Measurements from ENCODE around the gene TMEM95.

The TMEM95 gene

GRCh38 chr17:7355053-7355452 lies at the start of gene TMEM95:
TSS of gene TMEM95 (plus strand) at chr17:7355156. CDS start at chr17:7355205, 49 bp downstream.
- DNase-seq (ENCODE audit: low read depth in 2 of 2), result no peak

GRCh38 chr17:7306911-7307685 lies 47.9 kb upstream of the TMEM95 start, which contains the start of gene EIF5A:
TSS of gene EIF5A (plus strand) at chr17:7307628. CDS start at chr17:7309636, 2,008 bp downstream.
- DNase-seq (ENCODE audit: low read depth in 2 of 2), result peak; percentile 100

- DNase-seq (ENCODE audit: low read depth in 2 of 2), result peak in 1 of 2 experiments; percentile 30
These were observed 47.0 kb upstream of the TMEM95 start for GRCh38 chr17:7307686-7308624.

GRCh38 chr17:7308625-7309433 lies 46.1 kb upstream of the TMEM95 start:
- peak; percentile 68 to 77 for DNase-seq (ENCODE audit: low read depth in 2 of 2)

- no peak for DNase-seq (ENCODE audit: low read depth in 2 of 2)
These were observed 45.3 kb upstream of the TMEM95 start for GRCh38 chr17:7309628-7310027.

GRCh38 chr17:7311110-7311705 lies 43.7 kb upstream of the TMEM95 start:
- no peak for DNase-seq (ENCODE audit: low read depth in 2 of 2)

GRCh38 chr17:7312432-7313087 lies 42.4 kb upstream of the TMEM95 start:
- no peak for DNase-seq (ENCODE audit: low read depth in 2 of 2)

- DNase-seq (ENCODE audit: low read depth in 2 of 2), result no peak
These were observed 41.7 kb upstream of the TMEM95 start for GRCh38 chr17:7313088-7313889.

GRCh38 chr17:7313890-7314718 lies 40.9 kb upstream of the TMEM95 start:
- no peak for DNase-seq (ENCODE audit: low read depth in 2 of 2)

- peak; percentile 87 to 91 for DNase-seq (ENCODE audit: low read depth in 2 of 2)
These were observed 40.0 kb upstream of the TMEM95 start, which contains the start of gene GPS2 for GRCh38 chr17:7314719-7315569. TSS of gene GPS2 (minus strand) at chr17:7315360. CDS start at chr17:7315052, 308 bp downstream.

GRCh38 chr17:7315570-7316235 lies 39.3 kb upstream of the TMEM95 start:
- no peak for DNase-seq (ENCODE audit: low read depth in 2 of 2)

GRCh38 chr17:7317161-7317803 lies 37.7 kb upstream of the TMEM95 start:
- DNase-seq (ENCODE audit: low read depth in 2 of 2), result no peak

GRCh38 chr17:7318121-7318860 lies 36.7 kb upstream of the TMEM95 start:
- no peak for DNase-seq (ENCODE audit: low read depth in 2 of 2)

- DNase-seq (ENCODE audit: low read depth in 2 of 2), result no peak
These were observed 33.5 kb upstream of the TMEM95 start for GRCh38 chr17:7321466-7321865.

GRCh38 chr17:7322520-7323194 lies 32.3 kb upstream of the TMEM95 start:
- DNase-seq (ENCODE audit: low read depth in 2 of 2), result no peak
